Body of pancreas (tissue), 4 donors: ENCODE measurements around the gene AGAP3.

ENCODE experiments used
- POLR2A ChIP-seq, 3 donors: fragments of 450-650 bp; IDR thresholded peaks; one replicate each; pipeline ENCODE4 v1.6.1; 2016; ENCODE audit warnings: antibody characterized with exemption in 3 of 3, mild to moderate bottlenecking in 2 of 3
- TF ChIP-seq, protein P1 (sequence below), 7 experiments: fragments of 450-650 bp in 4 of 7; fragments of 200-600 bp in 3 of 7; sonication (generic) in 3 of 7; IDR thresholded peaks; one replicate each; pipeline ENCODE4 v1.5.1; 2016 to 2019; ENCODE audit warnings: antibody characterized with exemption in 7 of 7

- TF ChIP-seq, protein P1, sequence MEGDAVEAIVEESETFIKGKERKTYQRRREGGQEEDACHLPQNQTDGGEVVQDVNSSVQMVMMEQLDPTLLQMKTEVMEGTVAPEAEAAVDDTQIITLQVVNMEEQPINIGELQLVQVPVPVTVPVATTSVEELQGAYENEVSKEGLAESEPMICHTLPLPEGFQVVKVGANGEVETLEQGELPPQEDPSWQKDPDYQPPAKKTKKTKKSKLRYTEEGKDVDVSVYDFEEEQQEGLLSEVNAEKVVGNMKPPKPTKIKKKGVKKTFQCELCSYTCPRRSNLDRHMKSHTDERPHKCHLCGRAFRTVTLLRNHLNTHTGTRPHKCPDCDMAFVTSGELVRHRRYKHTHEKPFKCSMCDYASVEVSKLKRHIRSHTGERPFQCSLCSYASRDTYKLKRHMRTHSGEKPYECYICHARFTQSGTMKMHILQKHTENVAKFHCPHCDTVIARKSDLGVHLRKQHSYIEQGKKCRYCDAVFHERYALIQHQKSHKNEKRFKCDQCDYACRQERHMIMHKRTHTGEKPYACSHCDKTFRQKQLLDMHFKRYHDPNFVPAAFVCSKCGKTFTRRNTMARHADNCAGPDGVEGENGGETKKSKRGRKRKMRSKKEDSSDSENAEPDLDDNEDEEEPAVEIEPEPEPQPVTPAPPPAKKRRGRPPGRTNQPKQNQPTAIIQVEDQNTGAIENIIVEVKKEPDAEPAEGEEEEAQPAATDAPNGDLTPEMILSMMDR (IDR thresholded peaks at IDR 0.05) = no peak
- TF ChIP-seq POLR2A (IDR thresholded peaks at IDR 0.05) = no peak
These were observed 107.1 kb downstream of the AGAP3 start for GRCh38 chr7:151193203-151193978.
